Hippocampal formation (tissue), 2 donors: ENCODE results near the gene RSPO4.
"Not testable (repeated sequence)": the region's sequence is repeated elsewhere in the genome, so short reads cannot be mapped to it uniquely, and the experiment has no call there.

Experiments
- DNase-seq, 2 donors: peaks; one replicate each; lab custom pipeline; 2025; lab: John Stamatoyannopoulos, UW

RSPO4 gene

GRCh38 chr20:1001911-1002681 lies at the start of gene RSPO4:
Gene RSPO4, minus strand, starts transcription at chr20:1002311. Its CDS starts 147 bp downstream, at chr20:1002164.
- DNase-seq: no peak

GRCh38 chr20:1050440-1050839 lies 48.3 kb upstream of the RSPO4 start:
- no peak for DNase-seq

GRCh38 chr20:1045860-1046418 lies 43.8 kb upstream of the RSPO4 start:
- DNase-seq: no peak

- DNase-seq: no peak
Observed at GRCh38 chr20:1041845-1042390, 39.8 kb upstream of the RSPO4 start.

- no peak for DNase-seq
Observed at GRCh38 chr20:1038205-1038604, 36.1 kb upstream of the RSPO4 start.

GRCh38 chr20:1037039-1037438 lies 34.9 kb upstream of the RSPO4 start:
- DNase-seq: no peak

GRCh38 chr20:1035466-1035865 lies 33.4 kb upstream of the RSPO4 start:
- no peak for DNase-seq

- no peak for DNase-seq
Observed at GRCh38 chr20:1034415-1034789, 32.3 kb upstream of the RSPO4 start.

GRCh38 chr20:1033751-1034414 lies 31.8 kb upstream of the RSPO4 start:
- no peak for DNase-seq

- DNase-seq: no peak
Observed at GRCh38 chr20:1029980-1030379, 27.9 kb upstream of the RSPO4 start.

- not testable (repeated sequence) for DNase-seq
Observed at GRCh38 chr20:1026214-1026613, 24.1 kb upstream of the RSPO4 start.

- no peak for DNase-seq
Observed at GRCh38 chr20:1022871-1023270, 20.8 kb upstream of the RSPO4 start.

- no peak for DNase-seq
Observed at GRCh38 chr20:1020614-1021013, 18.5 kb upstream of the RSPO4 start.

GRCh38 chr20:1019344-1019743 lies 17.2 kb upstream of the RSPO4 start:
- DNase-seq: no peak

- no peak for DNase-seq
Observed at GRCh38 chr20:1017677-1018076, 15.6 kb upstream of the RSPO4 start.

- no peak for DNase-seq
Observed at GRCh38 chr20:1015181-1015580, 13.1 kb upstream of the RSPO4 start.

GRCh38 chr20:1014471-1014870 lies 12.4 kb upstream of the RSPO4 start:
- no peak for DNase-seq

GRCh38 chr20:1013566-1014340 lies 11.6 kb upstream of the RSPO4 start:
- no peak for DNase-seq

GRCh38 chr20:1012359-1013168 lies 10.5 kb upstream of the RSPO4 start:
- no peak for DNase-seq

GRCh38 chr20:1010659-1011058 lies 8.5 kb upstream of the RSPO4 start:
- no peak for DNase-seq

- DNase-seq: no peak
Observed at GRCh38 chr20:1005452-1006027, 3.4 kb upstream of the RSPO4 start.
